HG03175 (cell line): ENCODE data around the gene ZNF764.
A peak's percentile ranks its signal among the peaks of the same experiment; 100 is the strongest.
"Not testable (repeated sequence)": the region's sequence is repeated elsewhere in the genome, so short reads cannot be mapped to it uniquely, and the experiment has no call there.

Experiments used
- ATAC-seq: cut with Tn5 transposase; IDR thresholded peaks from one replicate; pipeline ENCODE4 v1.9.1; 2021; ENCODE audit warnings: mild to moderate bottlenecking, moderate library complexity; ENCODE audit not compliant: unreplicated experiment

ZNF764 gene

DNA sequence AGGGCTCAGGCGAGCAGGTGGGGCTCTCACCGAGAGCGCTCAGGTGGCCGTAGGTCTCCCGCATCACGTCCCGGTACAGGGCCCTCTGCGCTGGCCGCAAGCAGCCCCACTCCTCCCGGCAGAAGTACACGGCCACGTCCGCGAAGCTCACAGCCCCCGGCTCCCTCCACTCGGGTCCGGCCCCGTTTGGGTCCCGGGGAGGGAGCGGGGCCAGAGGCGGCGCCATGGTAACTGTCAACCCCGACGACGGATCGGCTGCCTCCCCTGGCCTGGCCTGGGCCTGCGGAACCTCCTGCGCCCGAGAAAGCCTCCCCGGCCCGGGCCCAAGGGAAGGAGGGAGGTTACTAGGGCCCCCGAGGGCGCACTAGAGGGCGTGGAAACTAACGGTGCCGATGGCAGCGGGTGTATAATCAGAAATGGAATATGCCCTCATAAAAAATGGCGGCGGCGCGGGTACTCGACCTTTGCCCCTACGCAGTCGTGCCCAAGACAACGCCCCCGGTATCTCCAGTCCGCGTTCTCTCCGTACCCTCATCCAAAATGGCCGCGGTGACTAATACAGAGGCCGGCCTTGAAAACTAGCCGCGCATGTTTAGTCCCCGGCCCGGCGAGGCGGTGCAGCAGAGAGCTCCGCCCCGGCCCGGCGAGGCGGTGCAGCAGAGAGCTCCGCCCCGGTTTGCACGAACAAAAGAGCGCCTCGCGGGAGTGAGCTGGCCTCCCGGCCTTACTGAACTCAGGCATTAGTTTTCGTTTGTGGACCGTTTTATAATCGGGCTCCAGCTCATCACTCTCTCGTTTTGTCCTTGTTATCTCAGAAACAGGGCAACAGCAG, at the start of gene ZNF764:
ZNF764 (minus strand) TSS at position 418 of the 832 bp plus-strand sequence; CDS start at position 226, 192 bp downstream.
- peak; percentile 90 for ATAC-seq

GRCh38 chr16:30606004-30606403, 47.8 kb upstream of the ZNF764 start:
- ATAC-seq = no peak

- no peak for ATAC-seq
Observed at GRCh38 chr16:30605158-30605557, 47.0 kb upstream of the ZNF764 start.

DNA sequence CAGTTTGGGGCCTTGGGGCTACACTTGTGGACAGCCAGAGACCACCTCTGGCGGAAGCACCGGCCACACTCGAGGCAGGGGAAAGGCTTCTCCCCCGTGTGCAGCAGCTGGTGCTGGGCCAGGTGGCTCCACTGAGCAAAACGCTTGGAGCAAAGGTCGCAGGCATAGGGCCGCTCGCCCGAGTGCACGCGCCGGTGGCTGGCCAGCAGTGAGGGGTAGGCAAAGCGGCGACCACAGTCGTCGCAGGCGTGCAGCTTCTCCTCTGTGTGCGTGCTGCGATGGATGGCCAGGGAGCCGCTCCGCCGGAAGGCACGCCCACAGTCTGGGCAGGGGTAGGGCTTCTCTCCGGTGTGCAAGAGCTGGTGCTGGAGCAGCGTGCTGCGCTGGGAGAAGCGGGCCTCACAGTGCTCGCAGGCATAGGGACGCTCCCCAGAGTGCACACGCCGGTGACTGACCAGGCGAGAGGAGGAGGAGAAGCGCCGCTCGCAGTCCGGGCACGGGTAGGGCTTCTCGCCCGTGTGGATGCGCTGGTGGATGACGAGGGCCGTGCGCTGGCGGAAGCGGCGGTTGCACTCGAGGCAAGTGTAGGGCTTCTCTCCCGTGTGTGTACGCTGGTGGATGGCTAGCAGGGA, 46.3 kb upstream of the ZNF764 start:
- ATAC-seq = no peak

DNA sequence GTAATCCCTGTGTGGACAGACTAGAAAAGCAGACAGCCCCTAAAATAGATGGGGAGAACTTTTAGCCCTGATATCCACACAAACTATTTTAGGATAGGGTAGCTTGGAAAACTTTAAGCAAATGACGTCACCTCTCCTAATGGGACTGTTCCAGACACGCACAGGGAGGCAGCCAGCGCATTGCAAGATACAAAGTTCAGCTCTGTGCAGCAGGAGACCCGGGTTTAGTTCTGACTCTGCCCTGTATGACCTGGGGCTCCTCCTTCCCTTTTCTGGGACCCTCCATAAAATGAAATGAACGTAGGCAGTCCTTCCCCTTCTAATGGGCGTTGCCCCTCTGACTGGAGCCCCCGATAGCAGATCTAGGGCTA, 45.8 kb upstream of the ZNF764 start:
- ATAC-seq = no peak

DNA sequence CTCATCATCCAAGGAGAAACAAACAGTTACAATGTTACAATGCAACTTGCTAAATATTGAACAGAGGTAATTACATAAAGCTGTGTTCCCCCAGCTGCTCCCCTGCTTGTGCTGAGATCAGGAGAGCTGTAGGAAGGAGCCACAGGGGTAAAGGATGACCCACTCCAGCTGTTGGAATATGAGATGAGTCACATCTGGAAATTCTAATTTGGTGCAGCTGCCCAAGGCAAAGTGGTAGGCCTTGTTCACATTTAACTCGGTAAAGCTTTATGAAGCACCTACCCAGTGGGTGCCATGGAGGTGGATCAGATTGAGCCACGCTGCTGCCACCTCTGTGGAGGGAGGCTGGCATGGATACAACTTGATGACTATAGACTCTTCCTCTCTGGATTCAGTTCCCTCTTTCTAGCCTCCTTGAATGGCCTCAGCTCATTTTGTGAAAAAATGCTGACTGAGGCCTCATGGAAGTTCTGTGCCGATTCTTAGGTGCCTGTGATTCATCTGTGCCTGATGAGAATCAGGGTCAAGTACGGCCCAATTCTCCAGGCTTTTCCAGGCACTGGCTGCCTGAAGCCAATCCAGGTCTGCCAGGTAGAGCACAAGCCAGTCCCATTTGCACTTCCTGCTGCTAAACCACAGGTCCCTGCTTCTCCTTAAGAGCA, 44.6 kb upstream of the ZNF764 start:
- no peak for ATAC-seq

DNA sequence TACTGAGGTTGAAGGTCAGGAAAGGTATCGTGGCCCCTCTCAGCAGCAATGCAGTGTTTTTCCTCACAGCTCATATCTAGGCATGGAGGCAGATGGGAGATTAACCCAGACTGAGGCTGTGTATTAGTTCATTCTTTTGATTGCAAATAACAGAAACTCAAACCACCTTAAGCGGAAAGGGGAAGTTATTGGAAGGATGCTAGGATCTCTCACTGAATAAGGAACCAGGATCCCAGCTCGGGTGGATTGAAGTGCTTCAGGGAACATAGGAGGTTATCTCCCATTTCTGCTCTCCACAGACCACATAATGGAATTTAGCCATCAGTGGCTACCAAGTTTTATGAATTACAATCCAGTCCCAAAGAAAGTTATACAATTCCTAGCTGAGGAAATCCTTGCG, 43.8 kb upstream of the ZNF764 start:
- ATAC-seq = no peak

GRCh38 chr16:30600929-30601328, 42.8 kb upstream of the ZNF764 start:
- no peak for ATAC-seq

DNA sequence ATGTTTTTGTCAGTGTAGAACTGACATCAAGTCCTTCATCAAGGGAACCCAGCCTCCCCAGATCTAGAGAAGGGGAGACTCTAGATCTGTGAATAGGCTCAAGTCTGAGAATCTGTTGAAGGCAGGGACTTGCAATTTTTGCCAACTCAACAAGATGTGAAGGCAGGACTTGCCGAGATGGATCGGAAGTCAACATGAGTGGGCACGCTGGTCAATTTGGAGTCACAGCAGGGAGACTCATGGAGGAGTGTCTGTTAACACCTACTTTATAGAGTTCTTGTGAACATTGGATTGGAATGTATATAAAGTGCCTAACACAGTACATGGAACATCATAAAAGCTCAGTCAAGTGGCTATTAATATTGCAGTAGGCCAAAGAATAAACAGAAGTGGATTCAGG, 42.0 kb upstream of the ZNF764 start:
- no peak for ATAC-seq

GRCh38 chr16:30592871-30593270, 34.7 kb upstream of the ZNF764 start:
- ATAC-seq = no peak

DNA sequence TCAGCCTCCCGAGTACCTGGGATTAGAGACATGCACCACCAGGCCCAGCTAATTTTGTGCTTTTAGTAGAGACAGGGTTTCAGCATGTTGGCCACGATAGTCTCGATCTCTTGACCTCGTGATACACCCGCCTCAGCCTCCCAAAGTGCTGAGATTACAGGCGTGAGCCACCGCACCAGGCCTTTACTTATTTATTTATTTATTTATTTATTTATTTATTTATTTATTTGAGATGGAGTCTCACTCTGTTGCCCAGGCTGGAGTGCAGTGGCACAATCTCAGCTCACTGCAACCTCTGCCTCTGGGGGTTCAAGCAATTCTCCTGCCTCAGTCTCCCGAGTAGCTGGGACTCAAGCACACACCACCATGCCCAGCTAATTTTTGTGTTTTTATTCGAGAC, 32.7 kb upstream of the ZNF764 start:
- not testable (repeated sequence) for ATAC-seq

DNA sequence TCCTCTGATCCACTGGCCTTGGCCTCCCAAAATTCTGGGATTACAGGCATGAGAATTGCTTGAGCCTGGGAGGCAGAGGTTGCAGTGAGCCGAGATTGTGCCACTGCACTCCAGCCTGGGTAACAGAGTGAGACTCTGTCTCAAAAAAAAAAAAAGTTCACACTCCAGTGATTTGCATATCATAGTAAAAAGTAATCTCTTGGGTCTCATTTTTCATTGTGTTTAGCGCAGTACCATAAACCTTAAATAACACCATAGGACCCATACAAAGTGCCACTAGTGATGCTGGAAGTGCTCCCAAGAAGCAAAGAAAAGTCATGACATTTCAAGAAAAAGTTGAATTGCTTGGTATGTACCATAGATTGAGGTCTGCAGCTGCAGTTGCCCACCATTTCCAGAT, 31.4 kb upstream of the ZNF764 start:
- ATAC-seq = not testable (repeated sequence)

GRCh38 chr16:30588651-30589050, 30.5 kb upstream of the ZNF764 start:
- ATAC-seq = no peak

GRCh38 chr16:30585400-30586191, 27.4 kb upstream of the ZNF764 start, which contains the start of gene ZNF785:
ZNF785 (minus strand) TSS chr16:30585697; CDS start chr16:30585611, 86 bp downstream.
- ATAC-seq = peak; percentile 93

GRCh38 chr16:30585022-30585399, 26.8 kb upstream of the ZNF764 start:
- peak; percentile 37 for ATAC-seq

- no peak for ATAC-seq
Observed at GRCh38 chr16:30582611-30583340, 24.6 kb upstream of the ZNF764 start.

DNA sequence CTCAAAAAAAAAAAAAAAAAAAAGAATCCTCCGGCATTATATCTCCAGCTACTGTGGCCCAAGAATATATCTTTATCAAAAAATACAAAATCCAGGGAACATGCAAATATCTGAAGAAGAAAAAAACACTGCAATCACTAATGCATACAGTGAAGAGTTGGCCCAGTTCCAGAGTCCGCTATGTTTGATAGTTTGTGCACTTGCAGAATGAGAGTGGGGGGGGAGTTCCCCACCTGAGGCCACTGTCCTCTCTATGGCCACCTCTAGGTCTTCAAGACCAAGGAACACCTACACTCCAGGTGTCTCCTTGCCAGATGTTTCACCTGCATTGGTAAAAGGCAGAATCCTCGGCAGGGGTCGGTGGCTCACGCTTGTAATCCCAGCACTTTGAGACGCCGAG, 23.3 kb upstream of the ZNF764 start:
- ATAC-seq = no peak

- ATAC-seq = no peak
Observed at GRCh38 chr16:30574678-30575077, 16.5 kb upstream of the ZNF764 start.

DNA sequence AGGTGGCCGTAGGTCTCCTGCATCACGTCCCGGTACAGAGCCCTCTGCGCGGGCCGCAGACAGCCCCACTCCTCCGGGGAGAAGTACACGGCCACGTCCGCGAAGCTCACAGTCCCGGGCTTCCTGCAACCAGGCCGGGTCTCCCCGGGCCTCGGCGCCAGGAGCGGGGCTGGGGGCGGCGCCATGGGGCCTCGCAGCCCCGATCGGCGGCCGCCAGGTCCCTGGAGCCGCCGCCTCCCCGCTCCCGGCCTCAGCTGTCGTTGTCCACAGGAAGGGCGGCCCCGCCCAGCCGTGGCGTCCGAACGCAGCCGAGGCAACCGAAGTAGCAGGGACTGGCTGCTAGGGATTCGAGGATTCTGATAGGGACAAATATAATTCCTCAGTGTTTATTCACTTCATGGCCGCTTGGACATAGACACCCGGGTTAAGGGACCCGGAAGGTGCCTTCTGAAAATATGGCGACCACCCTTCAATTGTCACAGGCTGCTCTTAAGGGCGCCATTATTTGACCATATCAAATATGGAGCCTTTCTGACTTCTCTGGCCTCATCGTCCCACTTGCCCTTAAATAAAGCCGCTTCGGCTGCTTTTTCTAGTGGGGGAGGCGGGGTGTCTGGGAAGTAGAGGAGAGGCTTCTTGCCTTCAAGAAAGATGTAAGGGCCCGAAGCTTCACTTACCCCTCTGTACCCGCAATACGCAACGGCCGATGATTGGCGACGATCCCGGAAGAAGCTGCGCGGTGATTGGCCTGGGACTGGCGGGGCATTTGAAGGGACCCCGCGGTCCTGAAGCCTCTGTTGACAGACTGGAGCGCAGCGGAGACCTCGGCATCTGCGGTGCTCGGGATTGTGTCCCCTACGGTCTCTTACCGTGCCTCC, 13.5 kb upstream of the ZNF764 start, which contains the start of gene ZNF688:
ZNF688 (minus strand) TSS at position 270 of the 878 bp plus-strand sequence; CDS start at position 185, 85 bp downstream.
- ATAC-seq = peak; percentile 68
